AG09309 (cell line): ENCODE results near the gene SMLR1.

Experiments used
- DNase-seq: peaks from one replicate; pipeline ENCODE4 v3.0.0-alpha.2; 2010; ENCODE audit warnings: low read depth
- H3K4me3 ChIP-seq: 2 replicates; pipeline ENCODE4 v1.5.1; 2011; ENCODE audit warnings: mild to moderate bottlenecking, low read depth, low read length, moderate library complexity; ENCODE audit not compliant: control insufficient read depth
- TF ChIP-seq, protein P1 (sequence below): IDR thresholded peaks from 2 replicates; pipeline ENCODE4 v1.5.1; 2011; ENCODE audit warnings: mild to moderate bottlenecking, low read depth, low read length, inconsistent platforms; ENCODE audit not compliant: insufficient read depth, control insufficient read depth; ENCODE audit errors: missing control alignments

SMLR1 gene

DNA sequence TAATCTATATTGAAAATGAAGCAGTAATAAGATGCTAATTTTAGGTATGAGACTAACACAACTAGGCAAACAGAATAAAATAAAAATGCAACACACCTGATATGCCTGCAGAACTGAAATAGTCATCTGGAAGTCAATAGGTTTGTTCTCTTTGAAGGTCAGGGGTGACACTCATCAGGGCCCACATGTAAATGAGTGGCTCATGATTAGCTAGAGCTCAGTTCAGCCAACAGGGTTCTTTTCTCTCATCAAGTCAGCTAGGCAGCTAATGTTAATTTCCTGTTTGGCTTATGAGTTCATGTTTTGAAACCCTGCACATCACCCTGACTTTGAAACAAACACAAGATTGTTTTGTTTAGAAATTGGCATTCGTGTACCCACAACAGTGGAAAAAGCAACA, 23.8 kb downstream of the SMLR1 start:
- H3K4me3 ChIP-seq, result no peak overlapping the region
- no peak for DNase-seq
- TF ChIP-seq, protein P1, sequence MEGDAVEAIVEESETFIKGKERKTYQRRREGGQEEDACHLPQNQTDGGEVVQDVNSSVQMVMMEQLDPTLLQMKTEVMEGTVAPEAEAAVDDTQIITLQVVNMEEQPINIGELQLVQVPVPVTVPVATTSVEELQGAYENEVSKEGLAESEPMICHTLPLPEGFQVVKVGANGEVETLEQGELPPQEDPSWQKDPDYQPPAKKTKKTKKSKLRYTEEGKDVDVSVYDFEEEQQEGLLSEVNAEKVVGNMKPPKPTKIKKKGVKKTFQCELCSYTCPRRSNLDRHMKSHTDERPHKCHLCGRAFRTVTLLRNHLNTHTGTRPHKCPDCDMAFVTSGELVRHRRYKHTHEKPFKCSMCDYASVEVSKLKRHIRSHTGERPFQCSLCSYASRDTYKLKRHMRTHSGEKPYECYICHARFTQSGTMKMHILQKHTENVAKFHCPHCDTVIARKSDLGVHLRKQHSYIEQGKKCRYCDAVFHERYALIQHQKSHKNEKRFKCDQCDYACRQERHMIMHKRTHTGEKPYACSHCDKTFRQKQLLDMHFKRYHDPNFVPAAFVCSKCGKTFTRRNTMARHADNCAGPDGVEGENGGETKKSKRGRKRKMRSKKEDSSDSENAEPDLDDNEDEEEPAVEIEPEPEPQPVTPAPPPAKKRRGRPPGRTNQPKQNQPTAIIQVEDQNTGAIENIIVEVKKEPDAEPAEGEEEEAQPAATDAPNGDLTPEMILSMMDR, result no peak

GRCh38 chr6:130852844-130853554, 25.8 kb downstream of the SMLR1 start:
- no peak for DNase-seq
- no peak overlapping the region for H3K4me3 ChIP-seq
- TF ChIP-seq, protein P1, result no peak

DNA sequence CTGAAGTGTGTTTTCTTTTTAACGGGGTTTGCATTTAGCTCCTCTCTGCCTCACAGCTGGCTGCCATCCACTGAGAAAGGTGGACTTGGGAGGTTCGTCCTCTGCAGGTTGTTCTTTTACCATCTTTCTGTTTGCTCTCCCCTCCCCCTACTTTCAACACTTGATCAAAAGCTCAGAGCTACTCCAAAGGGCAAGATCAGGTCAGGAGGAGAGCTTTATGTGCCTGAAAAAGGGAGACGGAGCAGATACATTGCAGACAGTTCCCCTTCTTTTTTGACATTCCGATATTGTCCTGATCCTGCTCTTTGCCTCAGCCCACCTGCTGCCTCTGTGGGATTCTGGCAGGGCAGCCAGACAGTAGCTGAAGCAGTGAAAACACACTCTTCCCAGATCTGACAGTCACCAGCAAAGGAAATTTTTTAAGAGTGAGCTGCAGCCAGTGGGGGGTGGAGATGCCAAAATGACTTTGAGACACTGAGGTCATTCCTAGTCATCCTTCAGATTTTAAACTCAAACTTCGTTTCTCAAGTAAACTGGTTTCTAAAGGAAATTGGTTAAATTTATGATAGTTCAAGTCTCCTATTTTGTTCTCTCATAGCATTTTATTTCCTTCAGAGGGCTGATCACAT, 26.5 kb downstream of the SMLR1 start:
- H3K4me3 ChIP-seq, result no peak overlapping the region
- no peak for DNase-seq
- TF ChIP-seq, protein P1, result no peak

DNA sequence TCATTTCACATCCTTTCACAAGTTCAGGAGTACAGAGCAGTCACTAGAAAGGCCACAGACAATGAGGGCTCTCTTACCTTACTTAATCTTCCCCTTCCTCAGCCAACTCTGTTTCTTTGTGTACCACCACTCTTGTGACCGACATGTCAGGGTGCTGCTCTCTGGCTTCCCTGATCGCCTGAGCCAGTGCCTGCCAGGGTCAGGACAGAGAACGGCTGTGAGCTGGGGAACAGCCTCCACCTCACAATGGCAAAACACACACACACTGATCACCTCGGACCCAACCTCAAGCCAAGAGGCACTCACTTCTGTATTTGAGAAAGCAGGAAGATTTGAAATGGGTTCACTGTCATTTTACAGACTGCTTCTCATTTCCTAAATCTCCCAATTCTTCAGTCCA, 30.8 kb downstream of the SMLR1 start:
- no peak for DNase-seq
- TF ChIP-seq, protein P1, result no peak
- H3K4me3 ChIP-seq, result no peak overlapping the region

DNA sequence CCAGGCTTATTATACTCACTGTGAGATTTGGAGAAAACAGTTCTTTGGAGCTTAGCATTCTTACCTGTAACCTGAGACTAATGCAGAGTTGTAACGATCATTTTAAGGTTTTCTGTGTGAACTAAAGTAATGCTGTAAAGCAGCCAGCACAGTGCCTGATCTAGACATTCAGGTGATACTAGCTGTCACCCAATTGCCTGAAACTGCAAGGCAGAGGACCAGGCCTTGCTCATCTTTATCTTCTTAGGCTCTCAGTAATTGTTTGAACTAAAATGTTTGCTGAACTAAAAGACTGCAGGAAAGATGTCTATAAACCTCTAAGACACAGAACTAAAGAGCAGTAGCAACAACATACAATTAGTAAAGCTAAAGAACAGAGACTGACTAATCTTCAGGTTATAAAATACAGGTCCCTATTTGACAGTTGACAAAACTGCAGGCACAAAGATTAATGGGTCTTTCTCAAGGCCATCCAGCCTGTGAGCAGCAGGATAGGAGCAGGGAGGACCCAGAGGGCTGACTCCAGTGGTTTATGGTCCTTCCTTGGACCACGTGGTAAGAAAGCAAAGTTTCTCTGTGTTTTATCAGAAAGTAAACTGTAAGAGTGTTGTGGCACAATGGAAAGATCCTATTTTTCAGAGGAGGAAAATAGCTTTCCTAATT, 31.4 kb downstream of the SMLR1 start:
- H3K4me3 ChIP-seq, result no peak overlapping the region
- no peak for DNase-seq
- TF ChIP-seq, protein P1, result no peak

DNA sequence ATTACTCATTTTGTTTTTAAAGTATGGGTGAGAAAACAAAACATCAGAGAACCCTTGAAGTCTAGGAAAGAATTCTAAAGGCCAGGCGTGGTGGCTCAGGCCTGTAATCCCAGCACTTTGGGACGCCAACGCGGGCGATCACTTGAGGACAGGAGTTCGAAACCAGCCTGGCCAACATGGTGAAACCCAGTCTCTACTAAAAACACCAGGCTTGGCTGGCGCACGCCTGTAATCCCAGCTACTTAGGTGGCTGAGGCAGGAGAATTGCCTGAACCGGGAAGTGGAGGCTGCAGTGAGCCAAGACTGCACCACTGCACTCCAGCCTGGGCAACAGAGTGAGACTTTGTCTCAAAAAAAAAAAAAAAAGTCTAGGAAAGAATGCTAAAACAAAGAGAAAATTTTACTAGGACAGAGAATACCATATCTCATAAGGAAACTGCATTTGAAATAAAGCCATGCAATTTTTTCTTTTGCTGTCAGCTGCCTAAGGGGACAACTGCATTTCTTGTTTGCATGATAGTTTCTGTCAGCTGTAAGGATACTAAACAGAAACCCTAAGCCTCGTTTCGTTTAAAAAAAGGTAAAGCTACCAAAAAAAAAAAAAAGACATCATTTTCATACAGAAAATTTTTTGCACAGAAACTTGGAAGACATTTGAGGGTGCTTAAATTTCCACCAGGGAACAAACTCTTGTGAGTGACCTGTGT, 32.1 kb downstream of the SMLR1 start:
- no peak overlapping the region for H3K4me3 ChIP-seq
- no peak for DNase-seq
- TF ChIP-seq, protein P1, result no peak
